H9 (cell line): ENCODE results near the gene ACVR1. TPM values are rescaled to one million over a fixed set of nuclear protein-coding genes. Genes with fewer than 3 reads are reported as not detected.

Experiments used
- DNase-seq: peaks from one replicate; pipeline ENCODE4 v3.0.0-alpha.2; 2017
- H2AFZ ChIP-seq: one replicate; pipeline ENCODE4 v1.6.1; 2013; ENCODE audit warnings: mild to moderate bottlenecking, low read length, control low read depth, moderate library complexity
- H2AK5ac ChIP-seq: 2 replicates; pipeline ENCODE4 v1.6.1; 2013; ENCODE audit warnings: low read length, control low read depth, mixed read lengths; ENCODE audit not compliant: insufficient read length
- H2BK120ac ChIP-seq: one replicate; pipeline ENCODE4 v1.6.1; 2013; ENCODE audit warnings: low read depth, mild to moderate bottlenecking, low read length, control low read depth, inconsistent platforms; ENCODE audit not compliant: poor library complexity, severe bottlenecking
- H2BK12ac ChIP-seq: 2 replicates; pipeline ENCODE4 v1.6.1; 2013; ENCODE audit warnings: low read length, control low read depth, mixed read lengths, low read depth; ENCODE audit not compliant: insufficient read length
- H2BK15ac ChIP-seq: 2 replicates; pipeline ENCODE4 v1.6.1; 2013; ENCODE audit warnings: low read depth, low read length, control low read depth
- H2BK20ac ChIP-seq: one replicate; pipeline ENCODE4 v1.6.1; 2013; ENCODE audit warnings: low read depth, mild to moderate bottlenecking, low read length, control low read depth, inconsistent platforms; ENCODE audit not compliant: poor library complexity, severe bottlenecking
- H2BK5ac ChIP-seq: 2 replicates; pipeline ENCODE4 v1.6.1; 2013; ENCODE audit warnings: low read length, control low read depth, mixed read lengths; ENCODE audit not compliant: insufficient read length
- H3K14ac ChIP-seq: 2 replicates; pipeline ENCODE4 v1.6.1; 2013; ENCODE audit warnings: low read length, control low read depth; ENCODE audit not compliant: insufficient read depth
- H3K18ac ChIP-seq: 2 replicates; pipeline ENCODE4 v1.6.1; 2013; ENCODE audit warnings: low read depth, mild to moderate bottlenecking, mixed read lengths, low read length, control low read depth; ENCODE audit not compliant: insufficient read length
- H3K23ac ChIP-seq: 2 replicates; pipeline ENCODE4 v1.6.1; 2013; ENCODE audit warnings: low read length, control low read depth, mixed read lengths, low read depth; ENCODE audit not compliant: insufficient read length
- H3K23me2 ChIP-seq: 2 replicates; pipeline ENCODE4 v1.6.1; 2013; ENCODE audit warnings: low read depth, mild to moderate bottlenecking, mixed read lengths, low read length, control low read depth; ENCODE audit not compliant: insufficient read length, poor library complexity, severe bottlenecking
- H3K27ac ChIP-seq: 2 replicates; pipeline ENCODE4 v1.5.1; 2013; ENCODE audit warnings: low read length, control low read depth, mixed read lengths, low read depth; ENCODE audit not compliant: insufficient read length
- H3K27me3 ChIP-seq: 2 replicates; pipeline ENCODE4 v1.6.1; 2013; ENCODE audit warnings: low read length, control low read depth, inconsistent platforms; ENCODE audit not compliant: insufficient read depth
- H3K4ac ChIP-seq: 2 replicates; pipeline ENCODE4 v1.6.1; 2013; ENCODE audit warnings: low read depth, mild to moderate bottlenecking, control low read depth, inconsistent platforms, low read length, moderate library complexity
- H3K4me1 ChIP-seq: 2 replicates; pipeline ENCODE4 v1.6.1; 2013; ENCODE audit warnings: low read length, control low read depth, inconsistent platforms; ENCODE audit not compliant: insufficient read depth
- H3K4me2 ChIP-seq: 2 replicates; pipeline ENCODE4 v1.6.1; 2013; ENCODE audit warnings: low read length, control low read depth, mixed read lengths; ENCODE audit not compliant: insufficient read length, insufficient read depth
- H3K56ac ChIP-seq: 2 replicates; pipeline ENCODE4 v1.6.1; 2013; ENCODE audit warnings: low read depth, mild to moderate bottlenecking, mixed read lengths, low read length, control low read depth; ENCODE audit not compliant: insufficient read length
- H3K79me1 ChIP-seq: 2 replicates; pipeline ENCODE4 v1.6.1; 2013; ENCODE audit warnings: low read depth, mild to moderate bottlenecking, moderate library complexity, low read length, control low read depth, inconsistent platforms; ENCODE audit not compliant: insufficient read depth, poor library complexity, severe bottlenecking
- H3K79me2 ChIP-seq: 2 replicates; pipeline ENCODE4 v1.6.1; 2013; ENCODE audit warnings: low read length, control low read depth, inconsistent platforms; ENCODE audit not compliant: insufficient read depth
- H3K9ac ChIP-seq: 2 replicates; pipeline ENCODE4 v1.6.1; 2013; ENCODE audit warnings: low read length, control low read depth, mixed read lengths; ENCODE audit not compliant: insufficient read length; ENCODE audit errors: extremely low read depth
- H3K9me3 ChIP-seq: one replicate; pipeline ENCODE4 v1.6.1; 2013; ENCODE audit warnings: low read depth, low read length, inconsistent platforms; ENCODE audit not compliant: control insufficient read depth
- H3T11ph ChIP-seq: one replicate; pipeline ENCODE4 v1.6.1; 2013; ENCODE audit warnings: mild to moderate bottlenecking, low read length, control low read depth, inconsistent platforms
- H4K20me1 ChIP-seq: one replicate; pipeline ENCODE4 v1.6.1; 2013; ENCODE audit not compliant: control insufficient read depth, insufficient read length, insufficient read depth
- H4K5ac ChIP-seq: 2 replicates; pipeline ENCODE4 v1.6.1; 2013; ENCODE audit warnings: low read depth, mild to moderate bottlenecking, mixed read lengths, low read length, control low read depth; ENCODE audit not compliant: insufficient read length
- H4K8ac ChIP-seq: replicated peaks from 2 replicates; pipeline ENCODE4 v1.6.1; 2013; ENCODE audit warnings: low read length, control low read depth, mixed read lengths, low read depth; ENCODE audit not compliant: insufficient read length
- H4K91ac ChIP-seq: 2 replicates; pipeline ENCODE4 v1.6.1; 2013; ENCODE audit warnings: low read depth, mild to moderate bottlenecking, moderate library complexity, mixed read lengths, low read length, control low read depth; ENCODE audit not compliant: insufficient read length
- H3K27ac Mint-ChIP-seq, 3 experiments: 2 replicates in 2 of 3; 3 replicates in 1 of 3; pipeline ENCODE4 v1.8.0; 2020 to 2021; ENCODE audit warnings: mixed read lengths in 3 of 3, mild to moderate bottlenecking in 1 of 3, moderate library complexity in 1 of 3
- H3K27me3 Mint-ChIP-seq: 2 replicates; pipeline ENCODE4 v1.8.0; 2021; ENCODE audit warnings: low read depth, mild to moderate bottlenecking, moderate library complexity, mixed read lengths
- H3K36me3 Mint-ChIP-seq, 3 experiments: 2 replicates in 2 of 3; 3 replicates in 1 of 3; pipeline ENCODE4 v1.8.0; 2020 to 2021; ENCODE audit warnings: low read depth in 3 of 3, mixed read lengths in 3 of 3; ENCODE audit not compliant: insufficient read depth in 1 of 3
- H3K4me1 Mint-ChIP-seq, 2 experiments: 2 replicates each; pipeline ENCODE4 v1.8.0; 2020; ENCODE audit warnings: mixed read lengths in 2 of 2
- H3K4me3 Mint-ChIP-seq, 2 experiments: 2 replicates in 1 of 2; 3 replicates in 1 of 2; pipeline ENCODE4 v1.8.0; 2020 to 2021; ENCODE audit warnings: mild to moderate bottlenecking in 2 of 2, mixed read lengths in 2 of 2, moderate library complexity in 1 of 2
- H3K9me3 Mint-ChIP-seq, 2 experiments: 2 replicates in 1 of 2; 3 replicates in 1 of 2; pipeline ENCODE4 v1.8.0; 2020; ENCODE audit warnings: mild to moderate bottlenecking in 2 of 2, mixed read lengths in 2 of 2, moderate library complexity in 1 of 2
- WGBS: extraction: QIAGEN DNeasy Blood & Tissue Kit; methylation state at CpG from one replicate; pipeline ENCODE4 v1.1.7; 2013; ENCODE audit warnings: missing lambda C conversion rate, low lambda C conversion rate, mixed read lengths; ENCODE audit not compliant: insufficient read length; ENCODE audit errors: extremely low coverage; 5-methylcytosine and 5-hydroxymethylcytosine counted together
- total RNA-seq: library from RNA; stranded (reverse); gene quantifications from 2 replicates; pipeline ENCODE4 v1.2.1, GENCODE V29; 2021
- TF ChIP-seq, protein P1 (sequence below): fragments of 200-600 bp; sonication (generic); conservative IDR thresholded peaks from 3 replicates; pipeline ENCODE4 v1.8.0; 2021; ENCODE audit warnings: antibody characterized with exemption, mild to moderate bottlenecking

Gene ACVR1
- total RNA-seq, 1 experiment from 2014 or later: 21.2 TPM

- H2AK5ac ChIP-seq: no peak overlapping the region
- H2AFZ ChIP-seq: no peak overlapping the region
- Mint-ChIP-seq H3K9me3 (no peaks in the 10 kb centered on the region), H3K27ac (peak overlapping the region in 1 of 3 experiments; percentile 6; a peak in 1 of 7 replicates), H3K36me3 (no peaks in the 10 kb centered on the region), H3K4me3 (no peak overlapping the region), H3K4me1 (peaks cover 22 to 29% of the 10 kb centered on the region in 2 experiments), H3K27me3 (peaks cover 3% of the 10 kb centered on the region)
- WGBS: no CpG with 5 or more reads among the region's 5 CpGs
- H3K23me2 ChIP-seq: no peaks in the 10 kb centered on the region
- H2BK120ac ChIP-seq: no peak overlapping the region
- TF ChIP-seq, protein P1, sequence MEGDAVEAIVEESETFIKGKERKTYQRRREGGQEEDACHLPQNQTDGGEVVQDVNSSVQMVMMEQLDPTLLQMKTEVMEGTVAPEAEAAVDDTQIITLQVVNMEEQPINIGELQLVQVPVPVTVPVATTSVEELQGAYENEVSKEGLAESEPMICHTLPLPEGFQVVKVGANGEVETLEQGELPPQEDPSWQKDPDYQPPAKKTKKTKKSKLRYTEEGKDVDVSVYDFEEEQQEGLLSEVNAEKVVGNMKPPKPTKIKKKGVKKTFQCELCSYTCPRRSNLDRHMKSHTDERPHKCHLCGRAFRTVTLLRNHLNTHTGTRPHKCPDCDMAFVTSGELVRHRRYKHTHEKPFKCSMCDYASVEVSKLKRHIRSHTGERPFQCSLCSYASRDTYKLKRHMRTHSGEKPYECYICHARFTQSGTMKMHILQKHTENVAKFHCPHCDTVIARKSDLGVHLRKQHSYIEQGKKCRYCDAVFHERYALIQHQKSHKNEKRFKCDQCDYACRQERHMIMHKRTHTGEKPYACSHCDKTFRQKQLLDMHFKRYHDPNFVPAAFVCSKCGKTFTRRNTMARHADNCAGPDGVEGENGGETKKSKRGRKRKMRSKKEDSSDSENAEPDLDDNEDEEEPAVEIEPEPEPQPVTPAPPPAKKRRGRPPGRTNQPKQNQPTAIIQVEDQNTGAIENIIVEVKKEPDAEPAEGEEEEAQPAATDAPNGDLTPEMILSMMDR: no peak
- no peaks in the 10 kb centered on the region for H3K79me2 ChIP-seq
- H3K23ac ChIP-seq: no peak overlapping the region
- H3K27ac ChIP-seq: no peak overlapping the region
- H3K9ac ChIP-seq: peak overlapping the region; percentile 17
- H3K4me1 ChIP-seq: peaks cover 3% of the 10 kb centered on the region; the same call in 1 of the 2 replicates
- no peak overlapping the region for H4K5ac ChIP-seq
- H2BK5ac ChIP-seq: no peak overlapping the region
- H3K14ac ChIP-seq: no peak overlapping the region
- no peaks in the 10 kb centered on the region for H3K9me3 ChIP-seq
- no peak overlapping the region for H3K56ac ChIP-seq
- H3K27me3 ChIP-seq: no peaks in the 10 kb centered on the region
- no peak overlapping the region for H3K4me2 ChIP-seq
- H4K8ac ChIP-seq: no peak overlapping the region
- H3K4ac ChIP-seq: no peak overlapping the region
- H3K18ac ChIP-seq: no peak overlapping the region
- no peak overlapping the region for H2BK20ac ChIP-seq
- no peak for DNase-seq
- H3T11ph ChIP-seq: no peak overlapping the region
- H2BK12ac ChIP-seq: no peak overlapping the region
- no peaks in the 10 kb centered on the region for H4K20me1 ChIP-seq
- H2BK15ac ChIP-seq: no peak overlapping the region
- no peaks in the 10 kb centered on the region for H3K79me1 ChIP-seq
- no peak overlapping the region for H4K91ac ChIP-seq
Observed at GRCh38 chr2:157923598-157924217, 47.6 kb upstream of the ACVR1 start.
